ENCODE measurements around the gene HOXC12. TPM values are rescaled to one million over a fixed set of nuclear protein-coding genes. Genes with fewer than 3 reads are reported as not detected.
A peak's percentile ranks its signal among the peaks of the same experiment; 100 is the strongest.

The HOXC12 gene
- total RNA-seq, 1 experiment from 2014 or later: not detected

GRCh38 chr12:53940443-53941014, 14.2 kb upstream of the HOXC12 start:
- no peak for DNase-seq (ENCODE audit: low read depth)

GRCh38 chr12:53941187-53941586, 13.5 kb upstream of the HOXC12 start:
- DNase-seq (ENCODE audit: low read depth): no peak

GRCh38 chr12:53941750-53942149, 13.0 kb upstream of the HOXC12 start:
- peak; percentile 16 for DNase-seq (ENCODE audit: low read depth)

- DNase-seq (ENCODE audit: low read depth): no peak
Observed at GRCh38 chr12:53942467-53942997, 12.2 kb upstream of the HOXC12 start.

GRCh38 chr12:53944209-53944608, 10.5 kb upstream of the HOXC12 start:
- DNase-seq (ENCODE audit: low read depth): no peak

- no peak for DNase-seq (ENCODE audit: low read depth)
Observed at GRCh38 chr12:53944907-53945847, 9.5 kb upstream of the HOXC12 start.

GRCh38 chr12:53947743-53948142, 7.0 kb upstream of the HOXC12 start:
- no peak for DNase-seq (ENCODE audit: low read depth)

GRCh38 chr12:53948650-53949593, 5.8 kb upstream of the HOXC12 start:
- DNase-seq (ENCODE audit: low read depth): no peak

- no peak for DNase-seq (ENCODE audit: low read depth)
Observed at GRCh38 chr12:53949631-53950436, 4.9 kb upstream of the HOXC12 start.

- no peak for DNase-seq (ENCODE audit: low read depth)
Observed at GRCh38 chr12:53950437-53950773, 4.3 kb upstream of the HOXC12 start.

- no peak for DNase-seq (ENCODE audit: low read depth)
Observed at GRCh38 chr12:53950789-53951576, 3.7 kb upstream of the HOXC12 start.

- DNase-seq (ENCODE audit: low read depth): no peak
Observed at GRCh38 chr12:53951577-53952334, 2.9 kb upstream of the HOXC12 start.

- peak; percentile 21 for DNase-seq (ENCODE audit: low read depth)
Observed at GRCh38 chr12:53952335-53952694, 2.4 kb upstream of the HOXC12 start.

- DNase-seq (ENCODE audit: low read depth): no peak
Observed at GRCh38 chr12:53952871-53953734, 1.6 kb upstream of the HOXC12 start.

GRCh38 chr12:53953831-53954693, 641 bp upstream of the HOXC12 start:
- DNase-seq (ENCODE audit: low read depth): no peak

- DNase-seq (ENCODE audit: low read depth): no peak
Observed at GRCh38 chr12:53955036-53955775, 503 bp downstream of the HOXC12 start.

GRCh38 chr12:53955776-53956250, 1.1 kb downstream of the HOXC12 start:
- no peak for DNase-seq (ENCODE audit: low read depth)

All from RPMI7951 (cell line).